ENCODE results near the gene WWC1.

DNA sequence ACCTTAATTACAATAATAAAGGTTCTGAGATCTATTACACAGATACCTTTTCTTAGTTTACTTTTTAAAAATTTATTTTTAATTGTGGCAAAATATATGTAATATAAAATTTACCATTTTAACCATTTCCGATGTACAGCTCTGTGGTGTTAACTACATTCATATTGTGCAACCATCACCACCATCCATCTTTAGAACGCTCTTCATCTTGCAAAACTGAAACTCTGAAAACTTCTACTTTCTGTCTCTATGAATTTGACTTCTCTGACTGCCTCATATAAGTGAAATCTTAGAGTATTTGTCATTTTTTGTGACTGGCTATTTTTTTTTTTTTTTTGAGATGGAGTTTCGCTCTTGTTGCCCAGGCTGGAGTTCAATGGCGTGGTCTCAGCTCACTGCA is 26.8 kb downstream of the WWC1 start:
- TF ChIP-seq, protein P1, sequence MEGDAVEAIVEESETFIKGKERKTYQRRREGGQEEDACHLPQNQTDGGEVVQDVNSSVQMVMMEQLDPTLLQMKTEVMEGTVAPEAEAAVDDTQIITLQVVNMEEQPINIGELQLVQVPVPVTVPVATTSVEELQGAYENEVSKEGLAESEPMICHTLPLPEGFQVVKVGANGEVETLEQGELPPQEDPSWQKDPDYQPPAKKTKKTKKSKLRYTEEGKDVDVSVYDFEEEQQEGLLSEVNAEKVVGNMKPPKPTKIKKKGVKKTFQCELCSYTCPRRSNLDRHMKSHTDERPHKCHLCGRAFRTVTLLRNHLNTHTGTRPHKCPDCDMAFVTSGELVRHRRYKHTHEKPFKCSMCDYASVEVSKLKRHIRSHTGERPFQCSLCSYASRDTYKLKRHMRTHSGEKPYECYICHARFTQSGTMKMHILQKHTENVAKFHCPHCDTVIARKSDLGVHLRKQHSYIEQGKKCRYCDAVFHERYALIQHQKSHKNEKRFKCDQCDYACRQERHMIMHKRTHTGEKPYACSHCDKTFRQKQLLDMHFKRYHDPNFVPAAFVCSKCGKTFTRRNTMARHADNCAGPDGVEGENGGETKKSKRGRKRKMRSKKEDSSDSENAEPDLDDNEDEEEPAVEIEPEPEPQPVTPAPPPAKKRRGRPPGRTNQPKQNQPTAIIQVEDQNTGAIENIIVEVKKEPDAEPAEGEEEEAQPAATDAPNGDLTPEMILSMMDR (conservative IDR thresholded peaks at IDR 0.05; ENCODE audit: low read length), result no peak
- no peak for TF ChIP-seq EZH2phosphoT487 (IDR thresholded peaks at IDR 0.05; ENCODE audit: borderline replicate concordance, low read depth, low read length)
